HL-60 (cell line): ENCODE measurements around the gene FAM13C.

Experiments
- DNase-seq, 2 experiments: peaks; one replicate each; pipeline ENCODE4 v3.0.0-alpha.2; 2010 to 2020; ENCODE audit warnings: low read depth in 1 of 2, low spot score in 1 of 2
- H3K27ac ChIP-seq: fragments of 250-450 bp; sonication (Bioruptor Pico); replicated peaks from 2 replicates; pipeline ENCODE4 v1.5.1; 2020; ENCODE audit warnings: mild to moderate bottlenecking, moderate library complexity
- H3K27me3 ChIP-seq: fragments of 250-450 bp; sonication (Bioruptor Pico); 2 replicates; pipeline ENCODE4 v1.5.1; 2021; ENCODE audit warnings: mild to moderate bottlenecking, moderate library complexity; ENCODE audit not compliant: insufficient read depth, poor library complexity, severe bottlenecking
- H3K4me3 ChIP-seq: replicated peaks from 2 replicates; pipeline ENCODE4 v1.5.1; 2011; ENCODE audit warnings: mild to moderate bottlenecking, control low read depth, low read length; ENCODE audit not compliant: insufficient read depth
- GABPA ChIP-seq: IDR thresholded peaks from 2 replicates; pipeline ENCODE4 v1.6.1; 2012; ENCODE audit warnings: low read depth
- POLR2AphosphoS5 ChIP-seq: IDR thresholded peaks from 2 replicates; pipeline ENCODE4 v1.6.1; 2012; ENCODE audit warnings: low read depth
- SPI1 ChIP-seq: IDR thresholded peaks from 2 replicates; pipeline ENCODE4 v1.6.1; 2012; ENCODE audit warnings: low read depth, mild to moderate bottlenecking, borderline replicate concordance
- TF ChIP-seq, protein P1 (sequence below): IDR thresholded peaks from one replicate; pipeline ENCODE4 v1.5.1; 2011; ENCODE audit warnings: low read length, control low read depth, inconsistent platforms; ENCODE audit not compliant: insufficient read depth
- TF ChIP-seq, protein P2 (sequence below): IDR thresholded peaks from 2 replicates; pipeline ENCODE4 v1.6.1; 2012; ENCODE audit warnings: low read depth; ENCODE audit not compliant: insufficient replicate concordance

The FAM13C gene

DNA sequence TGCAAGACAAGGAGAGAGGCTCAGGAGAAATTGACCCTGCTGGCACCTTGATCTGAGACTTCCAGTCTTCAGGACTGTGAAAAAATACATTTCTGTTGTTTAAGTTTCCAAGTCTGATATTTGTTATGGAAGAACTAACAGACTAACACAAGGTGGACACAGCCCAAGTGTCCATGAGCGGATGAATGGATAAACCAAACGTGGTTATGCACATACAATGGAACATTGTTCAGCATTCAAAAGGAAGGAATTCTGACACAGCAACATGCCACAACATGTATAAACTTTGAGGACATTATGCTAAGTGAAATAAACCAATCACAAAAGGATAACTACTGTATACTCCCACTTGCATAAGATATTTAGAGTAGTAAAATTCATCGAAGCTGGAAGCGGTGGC lies 76.5 kb downstream of the FAM13C start:
- no peak for DNase-seq
- TF ChIP-seq, protein P1, sequence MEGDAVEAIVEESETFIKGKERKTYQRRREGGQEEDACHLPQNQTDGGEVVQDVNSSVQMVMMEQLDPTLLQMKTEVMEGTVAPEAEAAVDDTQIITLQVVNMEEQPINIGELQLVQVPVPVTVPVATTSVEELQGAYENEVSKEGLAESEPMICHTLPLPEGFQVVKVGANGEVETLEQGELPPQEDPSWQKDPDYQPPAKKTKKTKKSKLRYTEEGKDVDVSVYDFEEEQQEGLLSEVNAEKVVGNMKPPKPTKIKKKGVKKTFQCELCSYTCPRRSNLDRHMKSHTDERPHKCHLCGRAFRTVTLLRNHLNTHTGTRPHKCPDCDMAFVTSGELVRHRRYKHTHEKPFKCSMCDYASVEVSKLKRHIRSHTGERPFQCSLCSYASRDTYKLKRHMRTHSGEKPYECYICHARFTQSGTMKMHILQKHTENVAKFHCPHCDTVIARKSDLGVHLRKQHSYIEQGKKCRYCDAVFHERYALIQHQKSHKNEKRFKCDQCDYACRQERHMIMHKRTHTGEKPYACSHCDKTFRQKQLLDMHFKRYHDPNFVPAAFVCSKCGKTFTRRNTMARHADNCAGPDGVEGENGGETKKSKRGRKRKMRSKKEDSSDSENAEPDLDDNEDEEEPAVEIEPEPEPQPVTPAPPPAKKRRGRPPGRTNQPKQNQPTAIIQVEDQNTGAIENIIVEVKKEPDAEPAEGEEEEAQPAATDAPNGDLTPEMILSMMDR, result no peak

DNA sequence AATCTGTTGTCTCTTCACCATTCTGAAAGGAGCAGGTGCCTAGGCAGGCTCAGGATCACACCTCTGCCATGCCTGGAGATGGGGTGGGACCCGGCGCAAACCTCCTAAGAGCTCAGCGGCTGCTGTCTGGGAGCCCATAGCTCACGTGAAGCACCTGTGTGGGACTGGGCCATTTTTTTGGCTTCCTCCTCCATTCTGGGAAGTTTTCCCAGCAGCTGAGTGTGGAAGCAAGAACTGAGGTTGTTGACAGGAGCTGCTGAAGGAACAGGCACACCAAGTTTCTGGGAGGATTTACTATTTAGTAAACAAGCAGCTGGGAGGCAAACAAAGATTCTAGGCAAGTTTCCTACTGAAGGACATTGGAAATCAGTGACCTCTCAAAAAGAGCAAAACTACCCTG lies 77.3 kb downstream of the FAM13C start:
- Histone ChIP-seq H3K27ac (no peak overlapping the region), H3K4me3 (no peak overlapping the region), H3K27me3 (no peaks in the 10 kb centered on the region)
- TF ChIP-seq, protein P2, sequence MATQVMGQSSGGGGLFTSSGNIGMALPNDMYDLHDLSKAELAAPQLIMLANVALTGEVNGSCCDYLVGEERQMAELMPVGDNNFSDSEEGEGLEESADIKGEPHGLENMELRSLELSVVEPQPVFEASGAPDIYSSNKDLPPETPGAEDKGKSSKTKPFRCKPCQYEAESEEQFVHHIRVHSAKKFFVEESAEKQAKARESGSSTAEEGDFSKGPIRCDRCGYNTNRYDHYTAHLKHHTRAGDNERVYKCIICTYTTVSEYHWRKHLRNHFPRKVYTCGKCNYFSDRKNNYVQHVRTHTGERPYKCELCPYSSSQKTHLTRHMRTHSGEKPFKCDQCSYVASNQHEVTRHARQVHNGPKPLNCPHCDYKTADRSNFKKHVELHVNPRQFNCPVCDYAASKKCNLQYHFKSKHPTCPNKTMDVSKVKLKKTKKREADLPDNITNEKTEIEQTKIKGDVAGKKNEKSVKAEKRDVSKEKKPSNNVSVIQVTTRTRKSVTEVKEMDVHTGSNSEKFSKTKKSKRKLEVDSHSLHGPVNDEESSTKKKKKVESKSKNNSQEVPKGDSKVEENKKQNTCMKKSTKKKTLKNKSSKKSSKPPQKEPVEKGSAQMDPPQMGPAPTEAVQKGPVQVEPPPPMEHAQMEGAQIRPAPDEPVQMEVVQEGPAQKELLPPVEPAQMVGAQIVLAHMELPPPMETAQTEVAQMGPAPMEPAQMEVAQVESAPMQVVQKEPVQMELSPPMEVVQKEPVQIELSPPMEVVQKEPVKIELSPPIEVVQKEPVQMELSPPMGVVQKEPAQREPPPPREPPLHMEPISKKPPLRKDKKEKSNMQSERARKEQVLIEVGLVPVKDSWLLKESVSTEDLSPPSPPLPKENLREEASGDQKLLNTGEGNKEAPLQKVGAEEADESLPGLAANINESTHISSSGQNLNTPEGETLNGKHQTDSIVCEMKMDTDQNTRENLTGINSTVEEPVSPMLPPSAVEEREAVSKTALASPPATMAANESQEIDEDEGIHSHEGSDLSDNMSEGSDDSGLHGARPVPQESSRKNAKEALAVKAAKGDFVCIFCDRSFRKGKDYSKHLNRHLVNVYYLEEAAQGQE, result no peak
- TF ChIP-seq GABPA, result no peak
- no peak for DNase-seq

More for the DNA sequence above, 76.5 kb downstream of the FAM13C start:
- Histone ChIP-seq H3K27ac (no peak overlapping the region), H3K4me3 (no peak overlapping the region), H3K27me3 (no peaks in the 10 kb centered on the region)

DNA sequence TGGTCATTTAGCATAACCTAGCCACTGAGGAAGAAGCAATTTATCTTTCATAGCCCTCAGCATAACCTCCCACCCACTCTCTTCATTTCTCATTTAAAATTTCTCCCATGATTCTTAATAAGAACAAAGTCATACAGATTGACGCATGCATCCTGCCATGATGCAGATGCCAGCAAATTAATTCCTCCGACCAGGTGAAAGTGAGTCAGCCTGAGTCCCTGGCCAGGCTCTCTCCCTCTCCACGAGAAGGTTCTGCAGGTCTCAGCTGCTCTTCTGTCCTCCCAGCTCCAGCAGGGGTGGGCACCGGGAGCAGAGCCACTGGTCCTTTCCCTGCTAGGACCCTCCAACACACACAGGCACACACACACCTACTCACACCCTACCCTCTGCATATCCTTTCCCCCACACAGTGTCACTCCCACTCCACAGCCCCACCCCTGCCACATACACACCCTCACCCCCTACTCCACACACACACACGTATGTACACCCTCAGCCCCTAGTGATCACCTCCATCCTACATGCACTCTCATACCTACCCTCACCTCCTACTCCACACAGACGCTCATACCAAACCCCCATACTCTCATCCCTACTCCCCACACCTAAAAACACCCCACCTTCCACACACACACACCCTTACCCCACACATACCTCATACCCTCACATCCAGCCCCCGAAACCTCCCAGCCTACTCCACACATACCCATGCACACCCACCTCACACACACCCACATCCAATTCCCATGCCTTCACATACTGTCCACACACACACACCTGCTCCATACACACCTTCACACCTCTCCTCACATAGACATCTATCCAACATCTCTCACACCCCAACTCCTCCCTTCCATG lies 78.0 kb downstream of the FAM13C start:
- TF ChIP-seq, protein P2, result no peak
- TF ChIP-seq, protein P1, result no peak
- TF ChIP-seq SPI1 (no peak), POLR2AphosphoS5 (no peak), GABPA (no peak)
- Histone ChIP-seq H3K4me3 (no peak overlapping the region), H3K27me3 (no peaks in the 10 kb centered on the region), H3K27ac (no peak overlapping the region)
- no peak for DNase-seq

DNA sequence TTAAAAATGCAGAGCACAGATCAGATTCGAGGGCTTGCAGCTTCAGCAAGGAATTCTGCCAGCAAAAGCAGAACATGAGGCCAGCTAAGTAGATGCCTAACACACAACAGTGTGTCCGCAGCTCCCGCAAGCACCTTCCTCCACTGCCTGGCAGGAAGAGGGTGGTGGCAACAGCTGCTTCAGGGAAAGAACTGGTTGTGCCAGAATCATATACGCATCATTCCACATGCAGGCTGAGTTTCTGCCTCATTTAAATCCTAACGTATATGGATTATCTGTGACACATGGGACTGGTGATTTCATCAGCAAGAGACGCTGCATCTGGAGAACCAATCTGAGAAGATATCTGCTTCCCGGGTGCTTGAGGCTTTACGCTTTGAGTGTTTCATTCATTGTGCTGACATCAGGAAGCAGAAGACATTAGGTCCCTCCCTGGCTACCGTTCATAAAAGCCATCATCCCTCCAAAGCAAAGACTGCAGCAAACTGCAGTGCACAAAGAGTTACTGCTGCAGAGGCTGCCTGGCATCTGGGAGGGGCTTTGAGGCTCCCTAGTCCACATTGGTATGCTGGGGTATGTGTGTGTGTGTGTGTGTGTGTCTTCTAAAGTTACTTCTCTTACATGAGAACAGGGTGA lies 78.8 kb downstream of the FAM13C start:
- H3K27me3 ChIP-seq, result no peaks in the 10 kb centered on the region
- H3K4me3 ChIP-seq, result no peak overlapping the region
- TF ChIP-seq SPI1 (no peak), GABPA (no peak), POLR2AphosphoS5 (no peak)
- TF ChIP-seq, protein P1, result no peak
- TF ChIP-seq, protein P2, result no peak
- no peak for DNase-seq
- H3K27ac ChIP-seq, result no peak overlapping the region
